HG03565 (cell line): ENCODE results near the gene SNAP29.
"Not testable (repeated sequence)": the region's sequence is repeated elsewhere in the genome, so short reads cannot be mapped to it uniquely, and the experiment has no call there.

Source experiments
- ATAC-seq: cut with Tn5 transposase; IDR thresholded peaks from one replicate; pipeline ENCODE4 v1.9.1; 2021; ENCODE audit warnings: mild to moderate bottlenecking, moderate library complexity; ENCODE audit not compliant: unreplicated experiment

Gene SNAP29

GRCh38 chr22:20858615-20859416 is at the start of gene SNAP29, which contains the start of gene PI4KA:
TSS of gene SNAP29 (plus strand) at chr22:20859007. CDS start at chr22:20859111, 104 bp downstream.
TSS of gene PI4KA (minus strand) at chr22:20858811. CDS start at chr22:20858725, 86 bp downstream.
- peak; percentile 92 for ATAC-seq

GRCh38 chr22:20809538-20810185 is 49.1 kb upstream of the SNAP29 start:
- no peak for ATAC-seq

GRCh38 chr22:20810645-20811044 is 48.2 kb upstream of the SNAP29 start:
- ATAC-seq, result no peak

GRCh38 chr22:20811171-20811570 is 47.6 kb upstream of the SNAP29 start:
- ATAC-seq, result no peak

GRCh38 chr22:20811971-20812660 is 46.7 kb upstream of the SNAP29 start:
- ATAC-seq, result no peak

GRCh38 chr22:20813056-20813455 is 45.8 kb upstream of the SNAP29 start:
- no peak for ATAC-seq

- no peak for ATAC-seq
Observed at GRCh38 chr22:20814221-20814808, 44.5 kb upstream of the SNAP29 start.

GRCh38 chr22:20815477-20816050 is 43.2 kb upstream of the SNAP29 start:
- no peak for ATAC-seq

GRCh38 chr22:20816559-20816958 is 42.2 kb upstream of the SNAP29 start:
- no peak for ATAC-seq

GRCh38 chr22:20818471-20818870 is 40.3 kb upstream of the SNAP29 start:
- ATAC-seq, result no peak

- no peak for ATAC-seq
Observed at GRCh38 chr22:20819471-20819870, 39.3 kb upstream of the SNAP29 start.

- ATAC-seq, result not testable (repeated sequence)
Observed at GRCh38 chr22:20821717-20822239, 37.0 kb upstream of the SNAP29 start.

- no peak for ATAC-seq
Observed at GRCh38 chr22:20822240-20822639, 36.6 kb upstream of the SNAP29 start.

- ATAC-seq, result no peak
Observed at GRCh38 chr22:20823264-20823663, 35.5 kb upstream of the SNAP29 start.

- ATAC-seq, result not testable (repeated sequence)
Observed at GRCh38 chr22:20825216-20825615, 33.6 kb upstream of the SNAP29 start.

GRCh38 chr22:20825624-20826023 is 33.2 kb upstream of the SNAP29 start:
- ATAC-seq, result no peak

- ATAC-seq, result not testable (repeated sequence)
Observed at GRCh38 chr22:20826373-20827152, 32.2 kb upstream of the SNAP29 start.

GRCh38 chr22:20829491-20830134 is 29.2 kb upstream of the SNAP29 start:
- no peak for ATAC-seq

GRCh38 chr22:20833225-20833665 is 25.6 kb upstream of the SNAP29 start:
- ATAC-seq, result no peak
